Prostate gland (tissue), 2 donors: ENCODE data around the gene CRKL. TPM values are rescaled to one million over a fixed set of nuclear protein-coding genes. Genes with fewer than 3 reads are reported as not detected.
"Not testable (repeated sequence)": the region's sequence is repeated elsewhere in the genome, so short reads cannot be mapped to it uniquely, and the experiment has no call there.

Source experiments
- DNase-seq: peaks from one replicate; pipeline ENCODE4 v3.0.0-alpha.2; 2019; ENCODE audit warnings: low spot score
- H3K27ac ChIP-seq, 2 donors: fragments of 200-600 bp; sonication (generic); 2 replicates each; pipeline ENCODE4 v1.5.1; 2017 to 2019
- H3K27me3 ChIP-seq: fragments of 200-600 bp; sonication (generic); replicated peaks from 2 replicates; pipeline ENCODE4 v1.5.1; 2019; ENCODE audit not compliant: insufficient read depth
- H3K36me3 ChIP-seq, 2 donors: fragments of 200-600 bp; sonication (generic); 1 replicate in 1 of 2; 2 replicates in 1 of 2; pipeline versions ENCODE4 v1.5.1 to v1.8.1; 2017 to 2019
- H3K4me1 ChIP-seq: fragments of 200-600 bp; sonication (generic); replicated peaks from 2 replicates; pipeline ENCODE4 v1.5.1; 2019
- H3K4me3 ChIP-seq, 2 donors: fragments of 200-600 bp; sonication (generic); 2 replicates each; pipeline ENCODE4 v1.5.1; 2017 to 2019
- H3K9me3 ChIP-seq: fragments of 200-600 bp; sonication (generic); 2 replicates; pipeline ENCODE4 v1.5.1; 2017
- POLR2A ChIP-seq: fragments of 450-650 bp; IDR thresholded peaks from one replicate; pipeline ENCODE4 v1.6.1; 2016; ENCODE audit warnings: antibody characterized with exemption, mild to moderate bottlenecking
- POLR2AphosphoS5 ChIP-seq: sonication (generic); formaldehyde crosslinking; IDR thresholded peaks from one replicate; pipeline ENCODE4 v1.6.1; 2017; ENCODE audit warnings: antibody characterized with exemption
- WGBS: methylation state at CpG from one replicate; pipeline ENCODE4 v1.1.5; 2018; 5-methylcytosine and 5-hydroxymethylcytosine counted together
- intact Hi-C: fragments of 100-400 bp; cut with DNase I; formaldehyde crosslinking; loops from one replicate; pipeline ENCODE4 v1.14.2; 2022
- total RNA-seq, 2 donors: library from RNA; depleted of rRNA; stranded (reverse); fragments of >200 nt; gene quantifications; one replicate each; pipeline ENCODE4 v1.1.0, GENCODE V29; 2016
- TF ChIP-seq, protein P1 (sequence below), 4 experiments: fragments of 200-600 bp in 2 of 4; fragments of 450-650 bp in 2 of 4; sonication (generic) in 2 of 4; IDR thresholded peaks; 1 replicate in 3 of 4; 2 replicates in 1 of 4; pipeline ENCODE4 v1.5.1; 2016 to 2019; ENCODE audit warnings: antibody characterized with exemption in 4 of 4, mild to moderate bottlenecking in 2 of 4, moderate library complexity in 2 of 4

Gene CRKL
- total RNA-seq, 2 donors from 2014 or later: 41.6 to 72.0 TPM

DNA sequence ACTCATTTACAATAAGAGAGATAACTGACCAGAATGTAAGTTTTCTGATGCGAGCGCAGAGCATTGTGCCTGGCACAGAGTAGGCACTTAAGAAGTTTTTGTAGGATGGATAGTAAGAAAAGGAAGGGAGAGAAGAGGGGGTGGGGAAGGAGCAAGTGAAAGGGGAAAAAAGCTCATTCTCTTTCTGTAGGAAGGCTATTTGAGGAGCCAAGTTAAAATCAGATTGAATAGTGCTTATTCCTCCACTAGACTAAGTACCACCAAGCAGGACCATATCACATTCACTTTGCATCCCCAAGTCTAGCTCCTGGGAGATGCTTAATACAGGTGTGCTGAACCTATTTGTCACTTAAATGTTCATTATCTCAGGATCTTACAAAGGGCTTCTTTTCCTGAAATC is 14.1 kb upstream of the CRKL start:
- no peak for DNase-seq
- Histone ChIP-seq H3K36me3 (no peaks in the 10 kb centered on the region), H3K4me1 (no peaks in the 10 kb centered on the region), H3K9me3 (no peaks in the 10 kb centered on the region), H3K4me3 (no peak overlapping the region), H3K27ac (no peak overlapping the region), H3K27me3 (no peaks in the 10 kb centered on the region)
- TF ChIP-seq POLR2AphosphoS5: no peak
- TF ChIP-seq, protein P1, sequence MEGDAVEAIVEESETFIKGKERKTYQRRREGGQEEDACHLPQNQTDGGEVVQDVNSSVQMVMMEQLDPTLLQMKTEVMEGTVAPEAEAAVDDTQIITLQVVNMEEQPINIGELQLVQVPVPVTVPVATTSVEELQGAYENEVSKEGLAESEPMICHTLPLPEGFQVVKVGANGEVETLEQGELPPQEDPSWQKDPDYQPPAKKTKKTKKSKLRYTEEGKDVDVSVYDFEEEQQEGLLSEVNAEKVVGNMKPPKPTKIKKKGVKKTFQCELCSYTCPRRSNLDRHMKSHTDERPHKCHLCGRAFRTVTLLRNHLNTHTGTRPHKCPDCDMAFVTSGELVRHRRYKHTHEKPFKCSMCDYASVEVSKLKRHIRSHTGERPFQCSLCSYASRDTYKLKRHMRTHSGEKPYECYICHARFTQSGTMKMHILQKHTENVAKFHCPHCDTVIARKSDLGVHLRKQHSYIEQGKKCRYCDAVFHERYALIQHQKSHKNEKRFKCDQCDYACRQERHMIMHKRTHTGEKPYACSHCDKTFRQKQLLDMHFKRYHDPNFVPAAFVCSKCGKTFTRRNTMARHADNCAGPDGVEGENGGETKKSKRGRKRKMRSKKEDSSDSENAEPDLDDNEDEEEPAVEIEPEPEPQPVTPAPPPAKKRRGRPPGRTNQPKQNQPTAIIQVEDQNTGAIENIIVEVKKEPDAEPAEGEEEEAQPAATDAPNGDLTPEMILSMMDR (IDR thresholded peaks at IDR 0.05): no peak
- no peak for TF ChIP-seq POLR2A
- intact Hi-C loops: loop anchor here (10.0 kb wide), 1 partner anchor 52 kb away; no protein-coding TSS in a partner anchor
- WGBS: 94% methylated on average over 2 of the region's 2 CpGs

DNA sequence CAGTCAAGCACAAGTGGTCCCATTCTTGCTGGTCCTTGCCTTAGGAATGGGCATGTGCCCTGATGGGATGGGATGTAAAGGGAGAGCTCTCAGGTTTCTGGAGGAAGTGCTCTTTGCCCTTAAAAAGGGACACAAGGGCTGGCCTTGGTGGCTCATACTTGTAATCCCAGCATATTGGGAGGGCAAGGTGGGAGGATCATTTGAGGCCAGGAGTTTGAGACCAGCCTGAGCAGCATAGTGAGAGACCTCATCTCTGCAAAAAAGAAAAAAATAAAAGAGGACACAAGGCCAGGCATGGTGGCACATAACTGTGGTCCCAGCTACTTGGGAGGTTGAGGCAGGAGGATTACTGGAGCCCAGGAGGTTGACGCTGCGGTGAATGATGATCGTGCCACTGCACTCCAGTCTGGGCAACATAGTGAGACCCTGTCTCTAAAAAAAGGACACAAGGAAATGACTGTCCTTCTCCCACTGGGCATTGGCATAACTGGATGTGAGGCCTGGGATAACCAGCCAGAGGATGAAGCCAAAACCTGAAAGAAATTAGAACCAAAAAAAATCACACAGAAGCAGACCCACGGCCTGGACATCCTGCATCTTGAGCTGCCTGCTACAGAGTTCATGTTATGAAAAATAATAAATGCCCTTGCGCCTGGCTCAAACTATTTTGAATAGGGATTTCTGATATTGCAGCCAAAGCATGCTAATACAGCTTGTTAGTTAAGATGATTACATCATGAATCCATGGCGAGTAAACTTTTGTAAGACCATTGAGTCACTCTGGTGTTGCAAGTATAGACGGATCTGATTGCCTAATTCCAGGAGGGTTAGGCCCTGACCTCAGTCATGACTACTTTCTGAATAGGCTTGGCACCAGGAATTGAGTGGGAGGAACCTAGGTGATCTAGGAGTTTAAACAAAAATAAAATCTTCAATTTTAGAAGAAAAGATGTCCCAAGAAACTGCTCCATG is 12.9 kb upstream of the CRKL start:
- no peaks in the 10 kb centered on the region for H3K9me3 ChIP-seq
- H3K4me3 ChIP-seq: no peak overlapping the region
- no peak overlapping the region for H3K27ac ChIP-seq
- no peaks in the 10 kb centered on the region for H3K36me3 ChIP-seq
- no peak for TF ChIP-seq POLR2A
- TF ChIP-seq POLR2AphosphoS5: peak; percentile 45
- no peaks in the 10 kb centered on the region for H3K27me3 ChIP-seq
- no peak for DNase-seq
- intact Hi-C loops: loop anchor here (10.0 kb wide), 1 partner anchor 51 kb away; no protein-coding TSS in a partner anchor
- 77% methylated on average over 7 of the region's 7 CpGs for WGBS
- H3K4me1 ChIP-seq: no peaks in the 10 kb centered on the region

DNA sequence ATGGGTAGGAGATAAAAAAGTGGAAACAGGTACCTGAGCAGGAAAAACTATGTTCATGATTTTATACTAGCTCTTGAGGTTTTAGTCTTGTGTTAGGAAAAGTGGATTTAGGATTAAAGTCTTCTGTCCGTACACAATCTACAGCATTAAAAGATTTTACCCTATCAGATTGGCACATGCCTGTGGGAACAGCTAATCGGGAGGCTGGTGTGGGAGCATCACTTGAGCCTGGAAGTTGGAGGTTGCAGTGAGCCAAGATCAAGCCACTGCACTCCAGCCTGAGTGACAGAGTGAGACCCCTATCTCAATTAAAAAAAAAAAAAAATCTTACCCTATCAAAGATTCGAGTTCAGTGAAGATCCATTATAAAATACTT is 12.2 kb upstream of the CRKL start:
- Histone ChIP-seq H3K27ac (no peak overlapping the region), H3K4me1 (no peaks in the 10 kb centered on the region), H3K36me3 (no peaks in the 10 kb centered on the region), H3K4me3 (no peak overlapping the region), H3K27me3 (no peaks in the 10 kb centered on the region), H3K9me3 (no peaks in the 10 kb centered on the region)
- 40% methylated on average over 3 of the region's 3 CpGs for WGBS
- intact Hi-C loops: loop anchor here (10.0 kb wide), 1 partner anchor 50 kb away; no protein-coding TSS in a partner anchor
- DNase-seq: no peak
- TF ChIP-seq POLR2AphosphoS5 (no peak), POLR2A (no peak)
- TF ChIP-seq, protein P1 (IDR thresholded peaks at IDR 0.05): no peak

DNA sequence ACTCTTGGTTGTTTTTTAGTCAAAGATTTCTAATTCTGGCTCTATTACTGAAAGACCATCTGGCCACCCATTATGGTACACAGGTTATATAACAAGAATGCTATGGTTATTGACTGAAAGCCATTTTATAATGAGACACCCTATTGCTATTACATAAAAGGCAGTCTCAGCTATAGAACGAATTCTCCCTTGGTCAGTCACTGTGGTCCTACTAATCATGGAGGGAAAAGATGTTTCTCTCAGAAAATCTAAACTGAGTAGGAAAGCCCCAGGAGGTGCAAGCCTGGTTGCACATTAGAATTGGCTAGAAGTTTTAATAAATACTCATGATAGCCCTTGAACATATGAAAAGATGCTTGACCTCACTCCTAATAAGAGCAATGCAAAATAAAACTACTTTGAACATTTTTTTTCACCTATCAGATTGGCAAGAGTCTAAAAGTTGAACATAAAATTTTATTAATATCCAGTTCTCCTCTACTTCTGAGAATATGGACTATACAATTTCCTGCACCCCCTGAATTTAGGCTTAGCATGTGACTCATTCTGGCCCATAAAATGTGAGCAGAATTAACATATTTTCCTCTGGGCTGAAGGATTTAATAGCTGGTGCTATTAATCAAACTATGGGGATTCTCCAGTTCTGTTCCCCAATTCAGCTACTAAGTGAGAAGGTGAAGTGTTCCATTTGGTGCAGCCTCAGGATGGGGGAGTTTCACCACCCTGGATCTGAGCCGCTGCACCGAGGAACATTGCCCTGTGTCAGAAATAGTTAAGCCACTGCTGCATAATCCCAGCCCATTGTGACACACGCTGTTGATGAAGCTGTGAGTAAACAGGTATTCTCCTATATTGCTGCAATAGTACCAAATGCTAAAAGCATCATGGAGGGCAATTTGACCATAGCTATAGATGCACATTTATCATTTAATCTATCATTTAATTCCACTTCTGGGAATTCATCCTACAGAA is 11.5 kb upstream of the CRKL start:
- intact Hi-C loops: loop anchor here (10.0 kb wide), 1 partner anchor 49 kb away; no protein-coding TSS in a partner anchor
- no peak for TF ChIP-seq POLR2AphosphoS5
- TF ChIP-seq, protein P1 (IDR thresholded peaks at IDR 0.05): no peak
- no peak for TF ChIP-seq POLR2A
- Histone ChIP-seq H3K27me3 (no peaks in the 10 kb centered on the region), H3K27ac (no peak overlapping the region), H3K4me3 (no peak overlapping the region), H3K36me3 (no peaks in the 10 kb centered on the region), H3K9me3 (no peaks in the 10 kb centered on the region), H3K4me1 (no peaks in the 10 kb centered on the region)
- 57% methylated on average over 4 of the region's 4 CpGs for WGBS
- no peak for DNase-seq

DNA sequence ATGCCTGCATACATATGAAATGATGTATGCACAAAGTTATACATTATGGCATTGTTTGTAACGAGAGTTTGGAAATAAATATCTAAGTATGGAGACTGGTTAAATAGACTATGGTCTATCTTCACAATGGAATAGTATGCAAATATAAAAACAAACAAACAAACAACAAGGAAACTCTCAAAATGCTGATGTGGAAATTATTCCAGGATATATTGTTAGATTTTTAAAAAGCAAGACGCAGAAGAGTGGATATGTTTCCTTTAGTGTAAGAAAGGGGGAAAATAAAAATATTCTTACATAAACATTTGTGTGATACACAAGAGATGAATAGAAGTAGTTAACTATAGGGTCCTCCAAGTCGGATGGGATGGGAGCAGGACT is 10.8 kb upstream of the CRKL start:
- no peaks in the 10 kb centered on the region for H3K27me3 ChIP-seq
- H3K9me3 ChIP-seq: no peaks in the 10 kb centered on the region
- no peaks in the 10 kb centered on the region for H3K36me3 ChIP-seq
- WGBS: 75% methylated on average over 3 of the region's 3 CpGs
- no peaks in the 10 kb centered on the region for H3K4me1 ChIP-seq
- intact Hi-C loops: loop anchor here (10.0 kb wide), 1 partner anchor 48 kb away; no protein-coding TSS in a partner anchor
- DNase-seq: no peak
- H3K4me3 ChIP-seq: no peak overlapping the region
- no peak overlapping the region for H3K27ac ChIP-seq
- TF ChIP-seq POLR2A (no peak), POLR2AphosphoS5 (no peak)
- TF ChIP-seq, protein P1 (IDR thresholded peaks at IDR 0.05): no peak

DNA sequence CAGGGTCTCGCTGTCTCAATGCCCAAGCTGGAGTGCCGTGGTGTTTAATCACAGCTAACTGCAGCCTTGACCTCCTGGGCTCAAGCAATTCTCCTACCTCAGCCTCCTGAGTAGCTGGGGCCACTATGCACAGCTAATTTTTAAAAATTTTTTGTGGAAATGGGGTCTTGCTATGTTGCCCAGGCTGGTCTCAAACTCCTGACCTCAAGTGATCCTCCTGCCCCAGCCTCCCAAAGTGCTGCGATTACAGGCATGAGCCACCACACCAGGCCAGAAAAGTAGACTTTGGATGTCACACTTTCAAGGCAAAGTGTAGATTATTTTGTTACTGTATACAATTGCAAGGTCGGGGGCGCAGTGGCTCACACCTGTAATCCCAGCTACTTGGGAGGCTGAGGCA is 8.5 kb upstream of the CRKL start:
- not testable (repeated sequence) for H3K9me3 ChIP-seq, H3K27me3 ChIP-seq, H3K4me1 ChIP-seq, DNase-seq, H3K4me3 ChIP-seq, H3K27ac ChIP-seq, H3K36me3 ChIP-seq
- intact Hi-C loops: loop anchor here (10.0 kb wide), 1 partner anchor 46 kb away; no protein-coding TSS in a partner anchor
- 95% methylated on average over 5 of the region's 5 CpGs for WGBS
